Activated CD4-positive, alpha-beta T cell treated with anti-CD3 and anti-CD28 coated beads, Interleukin-2, amount 50 U/mL, for 48 hours (primary cell): ENCODE data around the gene ANK2.

Experiments used
- DNase-seq, 2 experiments: peaks; one replicate each; pipeline ENCODE4 v3.0.0-alpha.2; 2020

ANK2 gene

GRCh38 chr4:113355550-113356371 lies 306.3 kb downstream of the ANK2 start:
- peak; percentile 69 to 79 for DNase-seq

- DNase-seq, result no peak
Measured at GRCh38 chr4:113356453-113356852, 307.0 kb downstream of the ANK2 start.

- no peak for DNase-seq
Measured at GRCh38 chr4:113358784-113359183, 309.3 kb downstream of the ANK2 start.

DNA sequence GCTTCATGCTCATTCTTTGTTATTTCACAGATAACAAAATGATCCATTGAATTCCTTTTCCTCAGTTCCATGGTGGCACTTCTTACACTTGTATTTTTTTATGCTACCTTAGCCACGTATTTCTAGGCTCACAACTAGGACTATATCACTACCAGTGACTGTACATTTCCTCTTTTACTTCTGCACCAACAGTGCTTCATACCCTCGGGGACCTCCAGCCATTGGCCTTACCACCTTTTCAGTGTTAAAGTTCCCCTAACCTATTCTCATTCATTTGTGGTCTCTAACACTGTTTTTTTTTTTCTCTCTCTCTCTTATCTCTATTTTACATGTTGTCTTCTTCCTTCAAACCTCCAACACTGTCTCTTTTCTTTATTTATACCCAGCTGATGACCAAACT lies 315.9 kb downstream of the ANK2 start:
- no peak for DNase-seq

GRCh38 chr4:113368056-113368455 lies 318.6 kb downstream of the ANK2 start:
- DNase-seq, result no peak

DNA sequence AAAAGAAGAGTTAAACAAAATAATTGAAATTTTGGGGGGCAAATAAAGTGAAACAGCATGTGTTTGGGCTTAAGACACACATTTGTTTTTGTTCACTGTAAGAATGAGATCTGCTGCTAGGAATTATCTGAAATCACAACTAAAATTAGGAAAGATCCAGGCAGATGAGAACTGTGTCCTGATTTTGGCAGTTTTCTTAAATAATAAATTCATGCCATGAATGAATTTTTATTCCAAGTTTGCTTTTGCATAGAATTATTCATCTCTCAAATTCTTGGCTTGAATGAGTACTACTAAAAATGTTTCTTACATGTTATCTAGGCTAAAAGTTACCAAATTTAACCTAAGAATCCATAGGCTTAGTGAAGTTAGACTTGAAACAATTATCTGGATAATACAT lies 321.7 kb downstream of the ANK2 start:
- DNase-seq, result no peak

DNA sequence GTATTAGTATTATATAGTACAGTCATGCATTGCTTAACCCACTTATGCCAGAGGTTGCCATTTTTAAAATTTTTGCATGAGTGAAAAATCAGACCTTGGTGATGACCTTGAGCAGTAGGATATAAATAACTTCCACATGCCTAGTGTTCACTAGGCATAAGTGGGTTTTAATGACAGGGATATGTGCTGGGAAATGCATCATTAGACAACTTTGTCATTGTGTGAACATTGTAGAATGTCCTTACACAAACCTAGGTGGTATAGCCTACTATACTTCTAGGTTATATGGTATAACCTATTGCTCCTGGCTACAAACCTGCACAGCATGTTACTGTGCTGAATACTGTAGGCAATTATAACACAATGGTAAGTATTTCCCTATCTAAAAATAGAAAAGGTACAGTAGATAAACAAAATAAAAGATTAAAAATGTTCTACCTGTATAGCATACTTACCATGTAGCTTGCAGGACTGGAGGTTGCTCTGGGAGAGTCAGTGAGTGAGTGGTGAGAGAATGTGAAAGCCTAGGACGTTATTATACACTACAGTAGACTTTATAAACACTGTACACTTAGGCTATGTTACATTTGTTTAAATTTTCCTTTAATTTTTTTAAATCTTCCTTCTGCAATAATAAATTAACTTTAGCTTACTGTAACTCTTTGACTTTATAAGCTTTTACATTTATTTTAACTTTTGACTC lies 326.7 kb downstream of the ANK2 start:
- DNase-seq, result no peak

DNA sequence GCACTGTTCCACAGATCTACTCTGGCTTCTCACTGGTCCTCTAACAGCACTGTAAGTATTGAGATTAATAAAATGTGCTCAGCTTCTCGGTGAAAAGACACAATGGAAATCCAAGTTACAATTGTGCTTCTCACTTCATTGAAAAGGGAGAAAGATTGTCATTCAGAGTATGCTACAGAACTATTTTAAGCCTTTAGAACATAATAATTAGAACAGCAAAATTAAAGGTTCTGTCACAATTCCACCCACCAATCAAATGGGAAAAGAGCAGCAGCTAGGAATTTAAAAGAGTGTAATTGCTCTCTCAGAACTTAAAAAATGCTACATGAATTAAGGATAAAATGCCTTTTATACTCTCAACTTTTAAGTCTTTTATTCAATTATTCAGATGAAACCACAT lies 329.4 kb downstream of the ANK2 start:
- no peak for DNase-seq

- no peak for DNase-seq
Measured at GRCh38 chr4:113382704-113383103, 333.3 kb downstream of the ANK2 start.

- DNase-seq, result no peak
Measured at GRCh38 chr4:113383111-113383785, 333.8 kb downstream of the ANK2 start.

GRCh38 chr4:113384600-113384999 lies 335.1 kb downstream of the ANK2 start:
- no peak for DNase-seq

DNA sequence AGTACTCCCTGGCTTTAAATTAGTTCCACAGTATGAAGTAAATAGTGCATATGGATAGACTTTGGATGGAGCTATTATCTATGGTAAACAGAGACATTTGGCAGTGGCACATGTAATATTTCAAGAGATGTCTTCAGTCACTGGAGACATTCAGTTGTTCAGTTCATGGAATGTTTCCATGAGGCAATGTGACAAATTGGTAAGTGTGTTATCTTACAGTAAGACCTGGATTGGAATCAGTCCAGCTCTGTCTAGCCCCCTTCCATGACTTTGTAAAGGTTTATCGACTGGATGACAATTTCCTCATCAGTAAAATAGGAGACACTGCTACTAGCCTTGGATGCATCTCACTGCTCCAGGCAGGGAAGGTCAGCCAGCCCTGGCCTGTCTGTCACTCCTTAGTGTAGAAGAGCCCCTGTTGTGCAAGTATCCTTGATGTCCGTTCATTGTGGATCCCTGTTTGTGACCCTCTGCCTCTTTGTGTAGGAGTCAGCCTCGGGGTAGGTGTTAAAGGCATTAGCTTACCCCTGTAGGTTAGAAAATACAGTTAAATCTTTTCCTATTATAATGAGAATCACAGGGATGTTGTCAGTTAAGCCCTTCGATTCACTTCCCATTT lies 335.9 kb downstream of the ANK2 start:
- DNase-seq, result no peak

DNA sequence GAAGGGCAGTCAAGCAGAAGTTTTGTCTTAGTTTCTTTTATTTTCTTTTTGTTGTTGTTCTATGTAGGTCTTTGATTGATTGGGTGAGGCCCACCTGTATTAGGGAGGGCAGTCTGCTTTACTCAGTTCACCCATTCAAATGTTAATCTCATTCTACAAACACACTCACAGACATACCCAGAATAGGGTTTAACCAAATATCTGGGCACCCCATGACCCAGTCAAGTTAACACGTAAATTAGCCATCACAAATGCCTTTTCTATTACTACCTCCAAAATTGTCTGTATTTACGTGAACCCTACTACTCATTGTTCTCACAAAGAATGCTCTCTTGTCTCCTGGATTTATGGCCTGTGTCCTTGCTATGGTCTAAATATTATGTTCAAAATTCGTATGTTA lies 339.7 kb downstream of the ANK2 start:
- DNase-seq, result no peak

DNA sequence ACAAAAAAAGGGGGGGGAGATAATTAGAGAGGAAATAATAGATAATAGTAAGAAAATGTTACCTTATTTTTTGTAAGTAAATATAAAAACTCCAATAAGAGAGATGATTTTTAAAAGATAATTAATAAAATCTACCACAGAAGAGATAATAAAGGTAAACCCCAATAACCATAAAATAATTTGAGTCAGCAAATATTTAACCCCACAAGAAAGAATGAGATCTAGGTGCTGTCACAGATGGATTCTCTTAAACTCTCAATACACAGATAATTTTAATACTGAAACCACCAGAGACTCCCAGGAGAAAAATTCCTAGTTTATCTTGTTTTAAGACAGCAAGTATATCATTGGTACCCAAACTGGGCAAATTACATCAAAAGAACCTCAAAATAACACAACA lies 341.4 kb downstream of the ANK2 start:
- no peak for DNase-seq

DNA sequence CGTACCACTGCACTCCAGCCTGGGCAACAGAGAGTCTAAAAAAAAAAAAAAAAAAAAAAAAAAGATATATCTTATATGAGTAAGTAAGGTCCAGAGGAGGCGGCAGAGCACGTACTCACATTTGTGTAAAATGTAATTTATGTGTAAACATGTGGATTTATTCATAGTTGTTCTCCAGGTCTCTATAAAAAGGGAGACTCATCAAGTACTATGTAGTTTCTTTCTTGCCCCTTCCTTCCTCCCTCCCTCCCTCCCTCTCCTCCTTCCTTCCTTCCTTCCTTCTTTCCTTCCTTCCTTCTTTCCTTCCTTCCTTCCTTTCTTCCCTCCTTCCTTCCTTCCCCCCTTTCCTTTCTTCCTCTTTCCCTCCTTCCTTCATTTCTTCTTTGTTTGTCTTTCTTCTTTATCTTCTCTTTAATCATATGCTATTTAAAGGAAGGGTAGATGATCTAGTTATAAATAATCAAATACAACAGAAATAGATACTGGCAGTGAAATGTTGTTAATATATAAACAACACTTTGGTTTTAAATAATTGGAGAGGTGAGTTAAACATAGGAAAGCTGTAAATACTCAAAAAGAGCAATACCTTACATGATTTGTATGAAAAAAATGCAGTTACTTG lies 344.8 kb downstream of the ANK2 start:
- no peak for DNase-seq

GRCh38 chr4:113394730-113395530 lies 345.5 kb downstream of the ANK2 start:
- peak; percentile 8 to 32 for DNase-seq

DNA sequence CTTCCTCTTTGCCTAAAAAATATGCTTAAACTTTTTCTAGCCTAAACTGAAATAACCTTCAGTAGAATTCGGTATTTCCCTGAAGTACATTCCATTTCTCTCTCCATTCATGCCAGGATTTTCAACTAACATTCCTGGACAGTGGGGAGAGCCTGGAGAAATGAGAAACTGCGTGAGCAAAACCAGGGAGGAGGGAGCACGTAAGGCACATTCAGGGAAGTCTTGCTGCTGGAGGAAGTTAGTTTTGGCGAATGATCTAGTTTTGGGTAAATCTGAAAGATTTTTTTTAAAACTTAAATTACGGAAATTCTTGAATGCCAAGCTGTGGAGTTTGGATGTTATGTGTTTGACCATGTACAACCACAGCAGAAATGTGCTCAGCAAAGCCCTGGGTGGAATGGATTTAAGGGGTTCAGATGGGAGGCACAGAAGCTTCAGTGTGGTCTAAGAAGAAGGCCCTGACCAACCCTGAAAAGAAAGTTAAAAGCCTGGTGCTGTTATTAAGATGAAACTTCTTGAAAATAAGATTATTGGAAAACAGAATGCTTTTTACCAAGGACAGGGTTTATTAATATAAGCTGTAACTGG lies 347.8 kb downstream of the ANK2 start:
- DNase-seq, result no peak

GRCh38 chr4:113398441-113399143 lies 349.1 kb downstream of the ANK2 start:
- no peak for DNase-seq

GRCh38 chr4:113404167-113404571 lies 354.7 kb downstream of the ANK2 start:
- no peak for DNase-seq

DNA sequence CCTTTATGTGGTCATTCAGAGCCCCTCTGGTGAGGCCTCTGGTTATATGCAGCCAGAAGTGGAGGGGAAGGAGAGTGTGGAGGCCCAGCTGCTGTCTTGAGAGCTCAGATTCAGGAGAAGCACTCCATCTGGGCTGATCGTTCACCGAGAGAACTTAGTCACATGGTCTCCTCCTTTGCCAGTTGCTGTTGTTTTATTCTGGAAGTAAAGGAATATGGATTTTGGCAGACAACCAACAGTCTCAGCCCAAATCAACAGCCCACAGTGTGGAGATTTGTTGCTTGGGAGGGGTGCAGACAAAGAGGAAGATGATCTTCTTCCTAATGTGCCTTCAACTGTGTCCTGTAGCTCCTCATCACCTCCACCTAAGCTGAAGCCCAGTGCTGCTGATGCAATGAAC lies 355.4 kb downstream of the ANK2 start:
- no peak for DNase-seq
